Esophagus squamous epithelium (tissue), 5 donors: ENCODE data around the gene NR2F2. TPM values are rescaled to one million over a fixed set of nuclear protein-coding genes. Genes with fewer than 3 reads are reported as not detected.

Experiments used
- DNase-seq: peaks from one replicate; lab custom pipeline; 2025; lab: John Stamatoyannopoulos, UW
- H3K27ac ChIP-seq, 4 donors: fragments of 200-600 bp; sonication (generic); one replicate each; pipeline ENCODE4 v1.5.1; 2016 to 2019; ENCODE audit warnings: mild to moderate bottlenecking in 1 of 4
- H3K27me3 ChIP-seq, 4 donors: fragments of 200-600 bp; sonication (generic); 1 replicate in 3 of 4; 2 replicates in 1 of 4; pipeline versions ENCODE4 v1.5.1 to v1.6.0; 2017 to 2021; ENCODE audit warnings: antibody characterized with exemption in 1 of 4
- H3K36me3 ChIP-seq, 3 donors: fragments of 200-600 bp; sonication (generic); one replicate each; pipeline ENCODE4 v1.5.1; 2016 to 2019
- H3K4me1 ChIP-seq, 3 donors: fragments of 200-600 bp; sonication (generic); one replicate each; pipeline ENCODE4 v1.5.1; 2017 to 2019
- H3K4me3 ChIP-seq, 4 donors: fragments of 200-600 bp; sonication (generic); 1 replicate in 3 of 4; 2 replicates in 1 of 4; pipeline ENCODE4 v1.5.1; 2016 to 2019; ENCODE audit warnings: mild to moderate bottlenecking in 2 of 4, moderate library complexity in 1 of 4
- H3K9me3 ChIP-seq, 3 donors: fragments of 200-600 bp; sonication (generic); one replicate each; pipeline ENCODE4 v1.5.1; 2016 to 2019
- POLR2A ChIP-seq, 4 donors: fragments of 450-650 bp; IDR thresholded peaks; one replicate each; pipeline ENCODE4 v1.6.1; 2017; ENCODE audit warnings: antibody characterized with exemption in 4 of 4, mild to moderate bottlenecking in 4 of 4, moderate library complexity in 3 of 4
- WGBS, 2 donors: methylation state at CpG; one replicate each; pipeline ENCODE4 v1.1.5; 2018; 5-methylcytosine and 5-hydroxymethylcytosine counted together
- intact Hi-C: fragments of 100-400 bp; cut with DNase I; formaldehyde crosslinking; loops from one replicate; pipeline ENCODE4 v1.15.0; 2022
- total RNA-seq, 4 donors: library from RNA; depleted of rRNA; stranded (reverse); fragments of >200 nt; gene quantifications; one replicate each; pipeline ENCODE4 v1.1.0, GENCODE V29; 2016
- TF ChIP-seq, protein P1 (sequence below), 6 experiments: fragments of 450-650 bp in 4 of 6; fragments of 200-600 bp in 2 of 6; sonication (generic) in 2 of 6; IDR thresholded peaks; one replicate each; pipeline ENCODE4 v1.5.1; 2016 to 2019; ENCODE audit warnings: antibody characterized with exemption in 6 of 6, mild to moderate bottlenecking in 4 of 6, moderate library complexity in 4 of 6
- donor health status: DM: yes; HTN: yes; CAD: no.

Gene NR2F2
- total RNA-seq, 4 donors from 2014 or later = 3.7 to 15.6 (median 6.4) TPM

DNA sequence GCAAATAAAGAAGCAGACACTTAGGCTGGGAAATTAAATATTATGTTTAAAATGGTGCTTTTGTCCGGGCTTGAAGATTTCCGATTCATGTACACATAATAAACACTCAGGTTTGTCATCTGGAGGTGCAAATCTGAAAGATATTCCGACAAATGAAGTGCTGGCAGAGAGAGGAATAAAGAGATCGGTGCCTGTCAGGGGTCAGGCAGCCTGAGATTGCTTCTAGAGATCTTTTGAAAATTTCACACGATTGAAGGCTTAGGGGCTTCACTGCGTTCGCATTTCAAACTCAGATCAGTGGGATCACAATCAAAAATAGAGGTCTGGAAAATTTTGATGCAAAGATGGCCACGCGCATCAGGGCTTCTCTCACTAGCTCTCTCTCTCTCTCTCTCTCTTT is 33.2 kb downstream of the NR2F2 start:
- Histone ChIP-seq H3K4me1 (peaks cover 14 to 27% (median 15%) of the 10 kb centered on the region in 3 donors), H3K36me3 (no peaks in the 10 kb centered on the region), H3K27me3 (peaks cover 0 to 100% (median 23%) of the 10 kb centered on the region in 4 donors), H3K9me3 (no peaks in the 10 kb centered on the region), H3K27ac (no peak overlapping the region), H3K4me3 (no peak overlapping the region)
- intact Hi-C loops = no loop called here
- no peak for TF ChIP-seq POLR2A (IDR thresholded peaks at IDR 0.05)
- TF ChIP-seq, protein P1, sequence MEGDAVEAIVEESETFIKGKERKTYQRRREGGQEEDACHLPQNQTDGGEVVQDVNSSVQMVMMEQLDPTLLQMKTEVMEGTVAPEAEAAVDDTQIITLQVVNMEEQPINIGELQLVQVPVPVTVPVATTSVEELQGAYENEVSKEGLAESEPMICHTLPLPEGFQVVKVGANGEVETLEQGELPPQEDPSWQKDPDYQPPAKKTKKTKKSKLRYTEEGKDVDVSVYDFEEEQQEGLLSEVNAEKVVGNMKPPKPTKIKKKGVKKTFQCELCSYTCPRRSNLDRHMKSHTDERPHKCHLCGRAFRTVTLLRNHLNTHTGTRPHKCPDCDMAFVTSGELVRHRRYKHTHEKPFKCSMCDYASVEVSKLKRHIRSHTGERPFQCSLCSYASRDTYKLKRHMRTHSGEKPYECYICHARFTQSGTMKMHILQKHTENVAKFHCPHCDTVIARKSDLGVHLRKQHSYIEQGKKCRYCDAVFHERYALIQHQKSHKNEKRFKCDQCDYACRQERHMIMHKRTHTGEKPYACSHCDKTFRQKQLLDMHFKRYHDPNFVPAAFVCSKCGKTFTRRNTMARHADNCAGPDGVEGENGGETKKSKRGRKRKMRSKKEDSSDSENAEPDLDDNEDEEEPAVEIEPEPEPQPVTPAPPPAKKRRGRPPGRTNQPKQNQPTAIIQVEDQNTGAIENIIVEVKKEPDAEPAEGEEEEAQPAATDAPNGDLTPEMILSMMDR (IDR thresholded peaks at IDR 0.05) = no peak
- DNase-seq = no peak
- WGBS, 2 donors = 61 to 65% methylated on average over 9 of the region's 9 CpGs

DNA sequence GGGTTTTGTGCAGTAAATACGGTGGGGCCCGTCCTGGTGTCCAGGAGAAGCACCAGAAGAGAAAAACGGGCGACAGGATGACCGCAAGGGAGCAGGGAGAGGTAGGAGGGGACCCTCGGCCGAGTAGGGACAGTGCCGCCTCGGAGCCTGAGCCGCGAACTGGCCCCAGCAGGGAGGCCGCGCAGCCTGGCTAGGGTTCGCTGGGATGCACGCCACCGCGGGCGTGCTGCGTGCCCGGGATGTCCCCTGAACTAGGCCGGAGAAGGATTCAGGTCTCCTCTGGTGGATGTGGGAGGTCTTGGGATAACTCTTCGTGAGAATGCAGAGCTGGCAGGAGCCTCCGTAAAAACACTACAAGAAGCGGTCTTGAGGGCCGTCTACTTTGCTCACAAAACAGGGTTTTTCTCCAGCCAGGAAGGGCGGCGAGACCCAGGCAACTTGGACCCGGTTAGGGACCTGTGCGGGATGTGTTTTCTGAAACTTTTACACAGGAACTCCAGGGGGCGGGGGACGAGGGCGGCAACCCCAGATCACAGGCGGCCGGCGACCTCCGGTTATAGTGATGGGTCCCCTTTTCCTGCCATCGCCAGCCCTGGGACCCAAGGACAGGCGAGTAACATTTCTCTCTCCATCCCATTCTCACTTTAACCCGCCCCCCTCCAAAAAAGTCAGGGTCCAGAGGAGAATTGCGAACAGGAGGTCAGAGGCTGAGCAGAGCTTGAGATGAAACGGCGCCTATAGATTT is 35.5 kb downstream of the NR2F2 start:
- no peak for DNase-seq
- 46 to 48% methylated on average over 10 to 37 of the region's 42 CpGs for WGBS, 2 donors
- peaks cover 0 to 99% (median 10%) of the 10 kb centered on the region in 4 donors for H3K27me3 ChIP-seq
- H3K27ac ChIP-seq = no peak overlapping the region
- TF ChIP-seq POLR2A (IDR thresholded peaks at IDR 0.05) = no peak
- TF ChIP-seq, protein P1 (IDR thresholded peaks at IDR 0.05) = no peak
- H3K36me3 ChIP-seq = no peaks in the 10 kb centered on the region
- H3K9me3 ChIP-seq = no peaks in the 10 kb centered on the region
- no peak overlapping the region for H3K4me3 ChIP-seq
- H3K4me1 ChIP-seq = peaks cover 0 to 4% (median 4%) of the 10 kb centered on the region in 3 donors
- intact Hi-C loops = no loop called here

DNA sequence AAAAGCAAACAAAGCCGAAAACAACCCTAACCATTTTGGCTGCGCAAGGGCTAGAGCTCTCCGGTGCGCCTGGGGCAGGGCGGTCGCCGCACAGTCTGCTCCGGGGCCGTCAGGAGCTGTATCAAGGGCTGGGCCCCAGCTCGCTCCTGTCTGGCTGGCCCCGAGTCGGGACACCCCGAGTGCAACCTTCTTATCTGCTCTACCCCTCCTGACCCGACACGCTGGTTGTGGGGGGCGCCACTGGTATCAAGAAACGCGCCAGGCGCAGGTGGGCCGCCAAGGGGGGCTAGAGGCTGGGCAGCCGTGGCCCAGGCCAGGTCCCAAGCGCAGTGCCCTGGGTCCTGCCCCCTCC is 36.0 kb downstream of the NR2F2 start:
- no peak for DNase-seq
- Histone ChIP-seq H3K4me3 (no peak overlapping the region), H3K4me1 (no peaks in the 10 kb centered on the region), H3K27me3 (peaks cover 0 to 95% (median 9%) of the 10 kb centered on the region in 4 donors), H3K36me3 (no peaks in the 10 kb centered on the region), H3K9me3 (no peaks in the 10 kb centered on the region), H3K27ac (no peak overlapping the region)
- TF ChIP-seq, protein P1 (IDR thresholded peaks at IDR 0.05) = no peak
- intact Hi-C loops = no loop called here
- WGBS, 2 donors = 47 to 60% methylated on average over 5 to 14 of the region's 22 CpGs

DNA sequence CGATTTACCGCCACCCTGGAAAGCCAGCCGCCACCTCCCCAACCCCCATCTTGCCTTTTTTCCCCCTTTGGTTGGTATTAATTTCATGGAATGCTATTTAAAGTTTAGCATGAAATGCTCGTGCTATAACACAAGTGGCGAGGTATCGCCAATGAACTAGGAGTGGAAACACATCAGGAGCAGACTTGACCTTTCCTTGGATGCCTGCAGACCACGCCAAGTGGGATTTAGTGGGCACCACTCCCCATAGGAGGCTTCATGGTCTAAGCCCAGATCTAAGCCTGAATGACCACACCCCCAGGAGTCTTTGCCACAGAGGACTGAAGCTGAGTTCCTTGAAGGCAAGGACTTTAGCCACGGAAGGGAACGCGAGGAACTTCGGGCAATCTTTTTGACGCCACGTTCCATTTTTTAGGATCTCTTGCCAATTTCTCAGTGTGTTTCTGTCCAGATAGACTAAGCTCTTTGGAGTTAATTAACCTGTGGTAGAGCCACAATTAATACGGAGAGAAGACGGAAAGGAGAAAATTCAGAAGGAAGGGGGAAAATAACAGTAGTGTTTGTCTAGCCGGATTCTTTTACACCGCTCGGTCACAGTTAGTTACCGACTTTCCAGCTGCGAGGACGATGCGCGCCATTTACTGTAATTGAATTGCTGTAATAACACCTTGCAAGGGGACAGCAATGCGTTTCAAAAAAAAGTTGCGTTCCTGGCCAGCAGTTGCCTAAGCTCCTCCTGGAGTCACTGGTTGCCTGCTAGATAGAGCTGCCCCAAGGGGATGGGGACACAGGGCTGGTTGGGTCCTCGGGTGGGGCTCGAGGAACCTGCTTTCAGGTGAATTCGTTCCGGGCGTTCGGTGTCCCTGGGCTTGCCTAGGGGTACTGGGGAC is 37.1 kb downstream of the NR2F2 start:
- DNase-seq = no peak
- WGBS, 2 donors = 37% methylated on average over 31 of the region's 31 CpGs
- H3K36me3 ChIP-seq = no peaks in the 10 kb centered on the region
- TF ChIP-seq POLR2A (IDR thresholded peaks at IDR 0.05) = no peak
- TF ChIP-seq, protein P1 (IDR thresholded peaks at IDR 0.05) = no peak
- intact Hi-C loops = no loop called here
- peak overlapping the region; percentile 2 to 52 (median 12) for H3K4me3 ChIP-seq
- H3K4me1 ChIP-seq = no peaks in the 10 kb centered on the region
- H3K9me3 ChIP-seq = no peaks in the 10 kb centered on the region
- no peak overlapping the region for H3K27ac ChIP-seq
- peaks cover 0 to 84% (median 9%) of the 10 kb centered on the region in 4 donors for H3K27me3 ChIP-seq

DNA sequence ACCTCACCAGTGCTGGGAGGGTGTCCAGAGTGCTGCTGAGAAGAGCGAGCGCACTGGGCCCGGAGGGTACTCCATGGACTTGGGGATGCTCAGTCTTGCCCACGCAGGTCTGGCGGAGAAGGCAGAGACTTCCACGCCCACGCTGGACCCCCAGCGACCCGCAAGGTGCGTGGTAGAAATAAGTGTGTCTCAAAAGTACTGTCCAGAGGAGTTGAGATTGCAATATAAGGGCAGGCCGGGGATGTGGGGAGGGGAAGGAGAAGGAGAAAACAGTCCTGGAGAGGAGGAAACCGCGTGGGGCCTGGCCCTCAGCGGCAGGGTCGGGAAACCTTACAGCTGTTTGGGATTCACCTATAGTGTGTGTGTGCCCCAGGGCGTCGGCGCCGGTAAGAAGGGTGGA is 38.9 kb downstream of the NR2F2 start:
- H3K36me3 ChIP-seq = no peaks in the 10 kb centered on the region
- H3K9me3 ChIP-seq = no peaks in the 10 kb centered on the region
- 72 to 86% methylated on average over 17 to 19 of the region's 19 CpGs for WGBS, 2 donors
- H3K27ac ChIP-seq = no peak overlapping the region
- TF ChIP-seq POLR2A (IDR thresholded peaks at IDR 0.05) = no peak
- TF ChIP-seq, protein P1 (IDR thresholded peaks at IDR 0.05) = no peak
- H3K4me3 ChIP-seq = no peak overlapping the region
- intact Hi-C loops = no loop called here
- peaks cover 0 to 66% (median 7%) of the 10 kb centered on the region in 4 donors for H3K27me3 ChIP-seq
- no peaks in the 10 kb centered on the region for H3K4me1 ChIP-seq
- no peak for DNase-seq
